ENCODE measurements around the gene RIMBP2. TPM values are rescaled to one million over a fixed set of nuclear protein-coding genes. Genes with fewer than 3 reads are reported as not detected.

RIMBP2 gene
- total and polyA plus RNA-seq, 2 experiments from 2014 or later: 0.31 to 0.37 TPM

DNA sequence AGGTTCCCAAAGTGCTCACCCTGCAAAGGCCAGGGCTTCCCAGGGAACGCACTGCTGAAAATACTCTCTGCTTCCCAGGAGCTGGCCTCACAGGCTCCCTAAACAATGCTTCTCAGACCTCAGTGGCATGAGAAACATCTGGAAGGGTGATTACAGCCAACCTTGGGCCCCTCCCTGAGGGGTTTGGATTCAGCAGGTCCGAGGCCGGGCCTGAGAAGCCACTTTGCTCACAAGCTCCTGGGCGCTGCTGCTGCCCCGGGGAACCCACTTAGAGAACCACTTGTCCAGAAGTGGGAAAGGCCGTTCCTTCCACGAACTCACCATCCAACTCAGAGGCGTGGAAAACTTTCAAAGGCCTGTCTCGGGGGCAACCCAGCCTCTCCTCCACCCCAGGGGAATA is 247.9 kb downstream of the RIMBP2 start:
- no peak for ATAC-seq
- Histone ChIP-seq H3K9me2 (ENCODE audit: insufficient read depth) (no peaks in the 10 kb centered on the region), H3K4me3 (no peak overlapping the region), H3K79me2 (replicated peaks; ENCODE audit: insufficient read depth) (no peaks in the 10 kb centered on the region), H3K4me1 (ENCODE audit: insufficient read depth) (no peaks in the 10 kb centered on the region), H4K20me1 (replicated peaks; ENCODE audit: insufficient read depth) (no peaks in the 10 kb centered on the region), H3K27me3 (ENCODE audit: insufficient read depth) (no peaks in the 10 kb centered on the region), H3K4me2 (no peak overlapping the region), H2AFZ (no peak overlapping the region), H3K27ac (ENCODE audit: low read depth) (no peak overlapping the region), H3F3A (replicated peaks; ENCODE audit: low read depth) (no peaks in the 10 kb centered on the region), H3K36me3 (ENCODE audit: insufficient read depth) (no peaks in the 10 kb centered on the region)
- no peak overlapping the region for H3K27ac Mint-ChIP-seq
- H3K27me3 Mint-ChIP-seq (ENCODE audit: insufficient read depth, low read depth, poor library complexity): peaks cover 8% of the 10 kb centered on the region
- H3K4me1 Mint-ChIP-seq: 0 out of 3 replicates have a peak, but pooled peaks cover 7% of the 10 kb centered on the region
- TF ChIP-seq STAT1 (IDR thresholded peaks at IDR 0.05; ENCODE audit: unreplicated experiment) (no peak), EZH2 (IDR thresholded peaks at IDR 0.05; ENCODE audit: low read depth, unreplicated experiment) (no peak), NANOG (IDR thresholded peaks at IDR 0.05; ENCODE audit: borderline replicate concordance) (no peak), JUNB (IDR thresholded peaks at IDR 0.05; ENCODE audit: unreplicated experiment) (no peak), ZNF331 (CRISPR knock-in tag; IDR thresholded peaks at IDR 0.05; ENCODE audit: low read depth) (no peak), CREB1 (CRISPR knock-in tag; IDR thresholded peaks at IDR 0.05; ENCODE audit: low read depth) (no peak), POLR2AphosphoS5 (IDR thresholded peaks at IDR 0.05; ENCODE audit: low read depth) (no peak), CTCF (conservative IDR thresholded peaks at IDR 0.05; ENCODE audit: low read depth in 2 of 2) (no peak), ZNF114 (CRISPR knock-in tag; IDR thresholded peaks at IDR 0.05) (no peak), ZNF462 (CRISPR knock-in tag; IDR thresholded peaks at IDR 0.05) (no peak), EZH2phosphoT487 (IDR thresholded peaks at IDR 0.05; ENCODE audit: unreplicated experiment) (no peak)
- TF ChIP-seq, protein P1, sequence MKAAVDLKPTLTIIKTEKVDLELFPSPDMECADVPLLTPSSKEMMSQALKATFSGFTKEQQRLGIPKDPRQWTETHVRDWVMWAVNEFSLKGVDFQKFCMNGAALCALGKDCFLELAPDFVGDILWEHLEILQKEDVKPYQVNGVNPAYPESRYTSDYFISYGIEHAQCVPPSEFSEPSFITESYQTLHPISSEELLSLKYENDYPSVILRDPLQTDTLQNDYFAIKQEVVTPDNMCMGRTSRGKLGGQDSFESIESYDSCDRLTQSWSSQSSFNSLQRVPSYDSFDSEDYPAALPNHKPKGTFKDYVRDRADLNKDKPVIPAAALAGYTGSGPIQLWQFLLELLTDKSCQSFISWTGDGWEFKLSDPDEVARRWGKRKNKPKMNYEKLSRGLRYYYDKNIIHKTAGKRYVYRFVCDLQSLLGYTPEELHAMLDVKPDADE (IDR thresholded peaks at IDR 0.05): no peak
- TF ChIP-seq, protein P2, sequence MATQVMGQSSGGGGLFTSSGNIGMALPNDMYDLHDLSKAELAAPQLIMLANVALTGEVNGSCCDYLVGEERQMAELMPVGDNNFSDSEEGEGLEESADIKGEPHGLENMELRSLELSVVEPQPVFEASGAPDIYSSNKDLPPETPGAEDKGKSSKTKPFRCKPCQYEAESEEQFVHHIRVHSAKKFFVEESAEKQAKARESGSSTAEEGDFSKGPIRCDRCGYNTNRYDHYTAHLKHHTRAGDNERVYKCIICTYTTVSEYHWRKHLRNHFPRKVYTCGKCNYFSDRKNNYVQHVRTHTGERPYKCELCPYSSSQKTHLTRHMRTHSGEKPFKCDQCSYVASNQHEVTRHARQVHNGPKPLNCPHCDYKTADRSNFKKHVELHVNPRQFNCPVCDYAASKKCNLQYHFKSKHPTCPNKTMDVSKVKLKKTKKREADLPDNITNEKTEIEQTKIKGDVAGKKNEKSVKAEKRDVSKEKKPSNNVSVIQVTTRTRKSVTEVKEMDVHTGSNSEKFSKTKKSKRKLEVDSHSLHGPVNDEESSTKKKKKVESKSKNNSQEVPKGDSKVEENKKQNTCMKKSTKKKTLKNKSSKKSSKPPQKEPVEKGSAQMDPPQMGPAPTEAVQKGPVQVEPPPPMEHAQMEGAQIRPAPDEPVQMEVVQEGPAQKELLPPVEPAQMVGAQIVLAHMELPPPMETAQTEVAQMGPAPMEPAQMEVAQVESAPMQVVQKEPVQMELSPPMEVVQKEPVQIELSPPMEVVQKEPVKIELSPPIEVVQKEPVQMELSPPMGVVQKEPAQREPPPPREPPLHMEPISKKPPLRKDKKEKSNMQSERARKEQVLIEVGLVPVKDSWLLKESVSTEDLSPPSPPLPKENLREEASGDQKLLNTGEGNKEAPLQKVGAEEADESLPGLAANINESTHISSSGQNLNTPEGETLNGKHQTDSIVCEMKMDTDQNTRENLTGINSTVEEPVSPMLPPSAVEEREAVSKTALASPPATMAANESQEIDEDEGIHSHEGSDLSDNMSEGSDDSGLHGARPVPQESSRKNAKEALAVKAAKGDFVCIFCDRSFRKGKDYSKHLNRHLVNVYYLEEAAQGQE (IDR thresholded peaks at IDR 0.05; ENCODE audit: unreplicated experiment): no peak
- DNase-seq (ENCODE audit: low spot score): no peak
- H3K36me3 Mint-ChIP-seq (ENCODE audit: low read depth): peaks cover 27% of the 10 kb centered on the region
- no peak overlapping the region for H3K4me3 Mint-ChIP-seq
- peaks cover 96% of the 10 kb centered on the region for H3K9me3 Mint-ChIP-seq
